ENCODE results near the gene PLA2G4A.

Gene PLA2G4A

DNA sequence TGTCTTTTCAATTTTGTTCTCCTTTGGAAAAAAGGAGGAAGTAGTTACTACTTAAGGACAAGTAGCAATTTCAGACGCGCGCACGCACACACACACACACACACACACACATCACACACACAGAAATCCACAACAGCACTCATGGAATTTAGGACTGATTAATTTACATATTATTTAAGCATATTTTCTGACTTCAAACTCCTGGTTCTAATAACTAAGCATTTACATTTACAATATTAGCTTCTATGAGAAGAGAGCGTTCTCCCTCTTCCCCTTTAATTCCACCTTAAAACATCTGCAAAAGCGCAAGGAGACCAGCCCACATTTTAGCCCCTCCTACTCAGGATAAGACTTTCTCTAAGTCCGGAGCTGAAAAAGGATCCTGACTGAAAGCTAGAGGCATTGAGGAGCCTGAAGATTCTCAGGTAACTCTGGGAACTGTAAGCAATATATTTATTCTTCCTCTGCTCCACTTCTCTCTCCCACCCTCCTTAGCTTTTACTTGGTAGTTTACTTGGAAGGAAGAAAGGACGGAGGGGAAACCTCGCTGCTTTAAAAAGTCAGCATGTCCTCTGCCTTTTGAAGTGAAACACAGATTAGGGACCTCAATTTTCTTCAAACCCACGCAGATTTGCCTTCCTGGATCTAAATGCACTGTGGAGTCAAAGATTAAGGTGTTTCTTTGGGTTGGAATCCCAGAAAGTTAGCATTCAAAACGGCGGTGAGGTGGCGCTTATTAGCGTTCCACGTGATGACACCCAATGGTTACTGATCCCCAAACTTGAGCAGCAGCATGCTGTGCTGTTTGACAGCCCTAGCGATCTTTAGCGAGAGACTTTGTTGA lies at the start of gene PLA2G4A:
Gene PLA2G4A (plus strand): TSS at position 339 of the 844 bp plus-strand sequence. CDS start 25,406 bp downstream, outside the sequence.
- DNase-seq: no peak

DNA sequence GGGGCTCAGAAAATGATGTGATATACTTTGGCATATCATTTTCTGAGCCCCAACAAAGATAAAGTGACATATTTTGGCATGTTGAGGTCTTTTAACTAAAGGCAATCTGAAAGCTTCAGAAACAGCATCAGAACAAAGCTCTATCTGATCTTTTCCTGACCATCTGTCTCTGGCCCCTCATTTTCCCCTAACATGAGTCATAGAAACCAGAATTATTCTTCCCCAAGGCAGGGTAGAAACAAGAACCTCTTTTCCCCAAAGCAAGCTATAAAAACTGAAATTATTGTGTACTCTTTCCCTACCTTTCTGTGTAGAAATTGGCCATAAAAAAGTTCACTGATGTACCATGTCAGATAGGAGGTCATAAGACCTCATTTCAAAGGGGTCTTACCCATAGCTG lies 48.7 kb upstream of the PLA2G4A start:
- DNase-seq: no peak

DNA sequence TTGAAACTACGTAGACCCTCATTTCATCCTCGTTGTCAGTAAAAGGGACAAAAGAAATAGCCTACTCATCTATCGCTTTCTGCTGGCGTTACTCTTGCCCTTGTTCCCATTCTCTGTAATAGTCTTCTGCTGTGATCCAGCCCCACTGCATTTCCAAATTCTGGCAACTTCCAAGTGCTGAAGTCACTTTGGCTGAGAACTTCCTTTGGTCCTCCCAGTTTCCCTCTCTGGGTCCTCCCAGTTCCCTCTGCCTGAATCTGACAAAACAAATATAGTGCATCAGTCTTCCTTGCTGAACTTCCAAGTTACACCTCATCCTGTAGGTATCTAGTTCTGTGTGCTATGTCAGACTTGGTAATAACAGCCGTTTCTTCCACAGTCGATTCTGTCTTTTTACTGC lies 47.0 kb upstream of the PLA2G4A start:
- DNase-seq: no peak

DNA sequence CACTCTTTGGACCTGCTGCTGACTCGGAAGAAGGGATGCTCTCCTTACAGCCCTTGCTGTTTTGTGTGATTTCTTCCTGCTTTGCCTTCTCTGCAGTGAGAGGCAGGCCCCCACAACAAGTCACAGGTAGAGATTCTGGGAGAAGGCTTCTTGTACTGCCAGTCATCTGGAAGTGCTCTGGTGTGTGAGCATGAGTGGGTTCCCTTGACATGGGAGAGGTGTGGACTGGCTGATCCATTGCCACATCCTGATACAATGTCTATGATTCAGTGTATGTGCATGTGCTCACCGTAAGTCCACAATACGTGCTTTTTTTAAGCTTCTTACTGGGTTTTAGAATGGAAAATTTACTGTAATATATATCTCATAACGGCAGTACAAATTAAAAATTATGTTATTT lies 46.0 kb upstream of the PLA2G4A start:
- no peak for DNase-seq

DNA sequence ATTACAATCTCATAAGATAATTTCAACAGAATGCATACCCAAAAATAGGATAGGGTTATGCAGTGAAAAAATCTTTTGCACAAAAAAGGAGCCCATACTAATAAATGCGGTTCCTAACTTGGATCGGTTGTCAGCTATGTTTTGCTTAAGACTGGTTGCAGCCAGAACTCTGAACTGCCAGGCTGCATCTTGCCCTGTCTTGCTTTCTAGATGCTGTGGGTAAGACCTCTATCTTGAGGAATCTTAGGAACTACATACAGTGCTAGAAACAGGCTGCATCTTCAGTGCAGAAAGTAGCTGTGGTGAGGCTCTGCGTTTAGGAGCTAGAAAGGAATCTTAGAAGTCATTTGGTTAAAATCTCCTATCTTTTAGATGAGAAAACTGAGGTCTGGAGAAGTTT lies 45.6 kb upstream of the PLA2G4A start:
- DNase-seq: no peak

DNA sequence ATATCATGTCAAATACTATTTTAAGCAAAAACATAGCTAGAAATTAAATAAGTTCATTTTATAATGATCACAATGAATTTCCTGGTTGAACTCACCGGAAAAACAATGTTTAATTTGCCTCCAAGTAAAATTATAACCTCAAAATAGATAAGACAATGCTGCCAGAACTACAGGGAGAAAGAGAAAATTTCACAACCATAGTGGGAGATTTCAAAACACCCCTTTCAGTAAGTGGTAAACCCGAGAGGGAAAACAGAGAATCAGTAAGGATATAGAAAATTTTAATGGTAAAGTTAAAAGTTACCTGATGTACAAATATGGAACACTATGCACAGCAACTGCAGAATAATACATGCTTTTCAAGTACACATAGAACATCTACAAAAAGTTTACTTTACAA lies 43.2 kb upstream of the PLA2G4A start:
- DNase-seq: no peak

DNA sequence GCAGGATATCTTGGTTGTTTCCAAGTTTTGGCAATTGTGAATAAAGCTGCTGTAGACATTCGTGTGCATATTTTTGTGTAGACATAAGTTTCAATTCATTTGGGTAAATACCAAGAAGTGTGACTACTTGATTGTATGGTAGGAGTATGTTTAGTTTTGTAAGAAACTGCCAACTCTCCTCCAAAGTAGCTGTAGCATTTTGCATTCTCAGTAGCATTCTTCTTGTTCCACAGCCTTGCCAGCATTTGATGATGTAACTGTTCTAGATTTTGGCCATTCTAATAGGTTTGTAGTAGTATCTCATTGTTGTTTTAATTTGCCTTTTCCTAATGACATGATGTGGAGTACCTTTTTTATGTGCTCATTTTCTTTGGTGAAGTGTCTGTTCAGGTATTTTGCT lies 38.6 kb upstream of the PLA2G4A start:
- no peak for DNase-seq

DNA sequence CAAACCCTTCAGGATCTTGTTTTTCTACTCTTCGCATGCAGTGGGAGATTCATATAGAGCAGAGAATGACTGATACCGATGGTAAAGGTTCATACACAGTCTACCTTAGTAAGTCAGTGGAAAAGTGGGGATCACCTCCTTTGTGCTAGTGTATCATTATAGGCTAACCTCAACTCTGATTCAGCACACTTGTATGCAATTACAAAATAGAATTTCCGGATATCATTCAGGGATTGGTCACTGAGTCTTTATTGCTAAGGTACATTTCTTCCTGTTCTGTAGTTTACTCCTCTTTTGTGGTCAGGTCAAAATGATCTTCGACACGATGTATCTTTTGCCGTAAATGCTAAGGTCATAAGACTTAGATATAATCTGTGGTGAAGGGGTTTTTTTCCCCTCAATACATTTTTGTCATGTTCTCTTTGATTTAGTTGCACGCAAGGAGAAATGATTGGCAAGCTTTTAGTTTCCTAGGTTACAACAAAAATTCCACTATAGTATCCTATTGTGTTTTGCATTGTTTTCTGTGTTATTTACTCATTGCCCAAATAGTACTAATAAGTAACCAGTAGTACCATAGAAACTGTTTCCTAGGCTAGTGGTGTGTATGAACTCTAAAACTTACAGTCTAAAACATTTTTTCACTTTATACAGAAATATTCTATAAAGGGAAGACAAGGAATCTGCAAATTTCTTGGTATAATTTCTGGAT lies 35.7 kb upstream of the PLA2G4A start:
- no peak for DNase-seq

DNA sequence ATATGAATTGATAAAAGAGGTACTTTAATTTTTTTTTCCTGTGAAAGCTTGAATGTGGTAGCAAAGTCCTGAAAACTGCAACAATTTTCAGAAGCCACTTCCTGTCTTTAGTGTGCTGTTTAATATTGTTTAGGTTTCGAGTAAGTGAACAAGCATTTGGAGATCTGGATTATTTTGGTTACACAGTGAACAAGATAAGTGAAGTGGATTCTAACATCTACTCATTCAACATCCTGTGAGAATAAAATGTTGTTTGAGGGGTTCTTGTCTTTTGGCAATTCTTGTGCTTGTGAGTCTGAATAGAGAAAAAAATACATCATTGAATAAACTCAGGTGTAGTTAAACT lies 35.2 kb upstream of the PLA2G4A start:
- no peak for DNase-seq

DNA sequence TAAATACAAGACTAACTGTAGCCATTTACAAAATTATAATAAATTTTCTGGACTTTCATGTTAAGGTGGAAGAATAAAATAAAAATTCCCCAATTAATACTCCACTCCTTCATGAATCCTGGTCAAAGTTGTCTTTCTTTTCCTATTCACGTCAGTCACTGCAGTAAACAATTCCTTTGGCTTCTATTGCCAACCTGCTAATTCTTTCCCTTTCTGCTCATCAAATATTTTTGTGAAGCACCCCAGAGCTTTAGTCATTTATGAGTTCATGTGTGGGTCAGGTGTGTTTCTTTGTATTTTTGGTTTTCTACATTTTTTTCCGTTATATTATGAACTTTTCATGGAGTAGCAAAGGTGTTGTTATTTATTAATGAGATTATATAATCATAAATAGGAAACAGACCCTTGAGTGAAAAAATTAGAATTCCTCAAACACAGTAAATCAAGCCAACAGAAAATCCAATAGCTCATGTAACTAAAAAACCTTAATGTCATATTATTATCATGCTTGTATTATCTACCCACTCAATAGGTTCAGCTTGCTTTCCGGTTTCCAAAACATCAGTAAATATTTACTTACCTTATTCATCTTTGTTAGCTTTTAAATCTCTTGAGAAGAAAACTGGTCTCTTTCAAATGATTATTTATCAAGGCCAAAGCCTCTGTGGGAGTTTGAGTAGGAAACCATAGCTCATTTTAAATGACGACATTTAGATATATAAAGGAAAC lies 29.6 kb upstream of the PLA2G4A start:
- DNase-seq: no peak

DNA sequence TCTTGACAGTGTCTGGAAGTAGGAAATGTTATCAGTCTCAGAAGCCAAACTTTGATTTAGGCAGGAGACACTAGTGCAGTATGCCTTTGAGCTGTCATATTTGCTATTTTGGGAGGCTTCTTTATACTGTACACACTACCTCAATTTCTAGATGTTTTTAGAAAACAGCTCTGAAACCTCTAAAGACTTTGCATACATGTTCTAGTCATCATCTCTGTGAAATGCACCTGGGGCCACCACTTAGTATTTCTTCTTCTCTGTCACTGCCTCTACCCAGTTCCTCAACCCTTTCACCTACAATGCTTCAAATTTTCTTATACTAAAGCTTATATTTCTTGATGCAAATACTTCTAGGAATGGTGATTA lies 29.1 kb upstream of the PLA2G4A start:
- DNase-seq: no peak

DNA sequence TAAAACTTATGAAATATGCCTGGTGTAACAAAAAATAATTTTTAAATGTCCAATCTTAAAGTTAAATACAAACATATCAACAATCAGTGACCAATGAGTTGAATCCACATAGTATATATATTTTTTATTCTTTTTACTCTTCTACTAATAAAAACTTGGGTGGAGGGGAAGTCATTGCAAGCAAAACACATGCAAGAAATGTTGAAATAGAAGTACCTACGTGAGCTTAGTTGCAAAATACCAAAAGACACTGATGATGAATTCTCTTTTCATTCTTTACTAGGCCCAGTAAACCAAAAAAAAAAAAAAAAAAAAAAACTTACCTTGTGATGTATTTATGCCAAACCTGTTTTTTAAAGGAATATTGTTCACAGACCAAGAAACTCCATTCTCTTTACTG lies 26.4 kb upstream of the PLA2G4A start:
- DNase-seq: no peak

DNA sequence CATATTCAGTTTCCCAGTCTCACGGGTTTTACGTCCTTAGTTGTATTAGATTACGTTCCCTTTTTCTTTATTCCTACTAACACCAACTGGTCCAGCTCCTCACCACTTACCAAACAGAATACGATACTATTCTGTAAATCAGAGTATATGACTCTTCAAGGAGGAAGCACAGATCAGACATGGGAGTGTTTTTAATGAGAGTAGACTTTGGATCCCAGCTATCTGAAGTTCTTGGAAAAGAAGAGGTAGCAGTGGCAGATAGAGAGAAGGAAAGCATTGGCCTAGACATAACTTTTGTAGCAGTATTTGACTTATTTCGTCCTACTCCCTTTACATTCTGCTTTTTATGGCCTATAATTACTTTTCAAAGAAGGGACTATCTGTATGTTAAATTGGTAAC lies 24.1 kb upstream of the PLA2G4A start:
- DNase-seq: no peak

DNA sequence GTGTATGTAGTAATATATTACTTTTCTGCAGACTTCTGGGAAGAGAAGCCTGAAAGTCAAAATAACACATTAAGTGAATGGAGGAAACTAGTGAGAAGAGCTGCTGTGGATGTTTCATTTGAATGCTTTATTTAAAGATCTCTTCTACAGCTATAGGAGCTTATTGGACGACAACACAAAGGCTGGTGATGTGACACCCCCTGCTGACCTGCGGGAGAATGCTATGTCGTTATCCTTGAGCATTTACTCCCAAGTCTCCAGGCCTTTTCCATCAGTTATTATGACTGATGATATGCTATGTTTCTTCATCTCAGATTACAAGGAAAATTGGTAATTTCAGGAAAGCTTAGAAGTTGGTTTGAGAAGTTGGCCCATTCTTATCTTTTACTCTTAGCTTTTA lies 22.3 kb upstream of the PLA2G4A start:
- no peak for DNase-seq

DNA sequence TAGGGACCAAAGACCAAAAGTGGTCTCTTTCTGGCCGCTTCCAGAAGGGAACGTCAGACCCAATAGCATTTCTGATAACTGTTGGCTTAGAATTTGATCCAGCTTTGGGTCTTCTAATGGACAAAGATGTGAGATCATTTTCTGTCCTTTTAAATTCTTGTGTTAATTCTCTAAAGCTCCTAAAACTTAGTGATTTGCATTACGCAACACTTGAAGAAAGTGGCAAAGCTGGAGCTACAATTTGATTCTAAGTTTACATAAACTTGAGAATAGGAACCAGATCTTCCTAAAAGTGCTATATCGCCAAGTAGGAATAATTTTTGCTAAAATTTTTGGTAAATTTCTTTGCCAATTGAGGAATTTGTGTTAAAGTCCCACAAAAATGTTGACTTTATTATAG lies 21.6 kb upstream of the PLA2G4A start:
- DNase-seq: no peak

DNA sequence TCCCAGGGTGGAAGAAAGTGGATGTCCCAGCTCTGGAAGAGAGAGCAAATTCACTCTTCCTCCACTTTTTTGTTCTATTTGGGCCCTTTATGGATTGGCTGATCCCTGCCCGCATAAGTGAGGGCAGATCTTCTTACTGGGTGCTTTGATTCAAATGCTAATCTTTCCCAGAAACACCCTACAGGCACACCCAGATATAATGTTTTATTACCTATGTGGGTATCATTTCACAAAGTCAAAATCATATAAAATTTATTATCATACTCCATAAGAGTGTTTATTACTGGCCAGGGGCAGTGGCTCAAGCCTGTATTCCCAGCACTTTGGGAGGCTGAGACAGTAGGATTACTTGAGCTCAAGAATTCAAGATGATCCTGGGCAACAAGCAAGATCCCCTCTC lies 16.9 kb upstream of the PLA2G4A start:
- no peak for DNase-seq

DNA sequence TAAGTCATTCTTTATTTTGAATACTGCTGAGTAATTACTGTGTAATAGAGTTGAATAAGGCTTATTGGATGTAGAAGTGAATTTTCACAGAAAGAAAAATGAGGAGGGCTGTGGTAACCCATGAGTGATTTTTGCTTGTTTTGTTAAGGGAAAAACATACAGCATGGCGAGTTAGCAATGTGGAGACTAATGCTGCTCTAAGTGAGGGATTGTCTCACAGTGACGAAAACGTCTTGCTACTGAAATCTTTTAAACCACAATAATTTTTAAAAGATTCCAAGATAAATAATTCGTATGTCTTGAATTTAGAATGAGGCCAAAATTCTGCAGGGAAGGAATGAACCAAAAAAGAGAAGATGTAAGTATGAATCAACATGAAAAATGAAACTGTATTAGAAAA lies 16.2 kb upstream of the PLA2G4A start:
- DNase-seq: no peak

DNA sequence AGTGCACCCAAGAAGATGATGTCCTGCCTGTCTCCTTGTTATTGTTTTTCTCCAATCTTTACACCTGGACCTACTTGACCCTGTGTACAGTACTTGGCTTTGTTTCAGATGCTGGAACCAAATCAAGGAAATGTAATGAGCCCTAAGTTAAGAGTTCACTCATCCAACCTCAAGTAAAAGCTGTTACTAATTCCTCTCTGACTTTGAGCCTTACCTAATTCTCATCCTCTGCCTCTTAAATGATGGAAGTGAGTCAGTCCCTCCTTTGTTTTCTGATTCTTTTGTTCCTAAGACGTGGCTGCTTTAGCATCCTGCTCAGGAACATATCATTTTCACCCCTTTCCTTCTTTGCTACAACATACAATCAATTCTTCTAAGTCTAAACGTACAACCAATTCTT lies 15.3 kb upstream of the PLA2G4A start:
- DNase-seq: no peak

DNA sequence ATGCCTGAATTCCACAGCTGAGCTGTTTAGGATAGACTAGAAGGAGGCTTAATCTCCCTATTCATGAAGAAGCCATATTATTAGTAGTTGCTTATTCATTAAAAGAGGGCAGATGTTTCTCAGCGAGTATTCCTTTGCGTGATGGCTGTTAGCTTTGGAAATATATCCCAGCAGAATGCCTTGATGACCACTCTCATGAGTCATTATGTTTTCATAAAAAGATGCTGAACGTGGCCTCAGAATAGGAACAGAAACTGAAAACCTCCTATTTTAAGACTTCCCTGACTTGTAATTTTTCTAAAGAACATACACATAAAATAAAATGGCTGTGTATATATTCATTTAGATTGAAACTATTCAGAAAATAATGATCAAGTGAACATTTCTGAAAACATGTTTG lies 9.6 kb upstream of the PLA2G4A start:
- DNase-seq: no peak

DNA sequence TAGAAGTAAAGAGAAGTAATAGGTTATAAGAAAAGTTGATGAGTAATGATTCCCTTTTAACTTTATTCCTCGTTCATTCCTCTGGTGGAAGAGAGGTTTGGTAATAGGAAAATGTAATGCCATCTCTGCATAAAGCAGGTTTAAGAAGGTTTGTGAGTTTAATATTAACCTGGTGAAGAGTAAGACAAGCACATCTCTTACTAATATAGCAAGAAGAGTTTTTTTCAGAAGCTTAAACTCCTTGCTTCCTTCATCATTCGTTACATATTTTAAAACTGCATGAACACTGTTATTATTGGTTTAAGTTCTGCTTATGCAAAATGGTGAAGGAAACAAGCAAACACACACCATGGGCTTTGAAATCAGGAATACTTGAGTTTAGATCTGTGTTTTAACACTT lies 9.2 kb upstream of the PLA2G4A start:
- no peak for DNase-seq

DNA sequence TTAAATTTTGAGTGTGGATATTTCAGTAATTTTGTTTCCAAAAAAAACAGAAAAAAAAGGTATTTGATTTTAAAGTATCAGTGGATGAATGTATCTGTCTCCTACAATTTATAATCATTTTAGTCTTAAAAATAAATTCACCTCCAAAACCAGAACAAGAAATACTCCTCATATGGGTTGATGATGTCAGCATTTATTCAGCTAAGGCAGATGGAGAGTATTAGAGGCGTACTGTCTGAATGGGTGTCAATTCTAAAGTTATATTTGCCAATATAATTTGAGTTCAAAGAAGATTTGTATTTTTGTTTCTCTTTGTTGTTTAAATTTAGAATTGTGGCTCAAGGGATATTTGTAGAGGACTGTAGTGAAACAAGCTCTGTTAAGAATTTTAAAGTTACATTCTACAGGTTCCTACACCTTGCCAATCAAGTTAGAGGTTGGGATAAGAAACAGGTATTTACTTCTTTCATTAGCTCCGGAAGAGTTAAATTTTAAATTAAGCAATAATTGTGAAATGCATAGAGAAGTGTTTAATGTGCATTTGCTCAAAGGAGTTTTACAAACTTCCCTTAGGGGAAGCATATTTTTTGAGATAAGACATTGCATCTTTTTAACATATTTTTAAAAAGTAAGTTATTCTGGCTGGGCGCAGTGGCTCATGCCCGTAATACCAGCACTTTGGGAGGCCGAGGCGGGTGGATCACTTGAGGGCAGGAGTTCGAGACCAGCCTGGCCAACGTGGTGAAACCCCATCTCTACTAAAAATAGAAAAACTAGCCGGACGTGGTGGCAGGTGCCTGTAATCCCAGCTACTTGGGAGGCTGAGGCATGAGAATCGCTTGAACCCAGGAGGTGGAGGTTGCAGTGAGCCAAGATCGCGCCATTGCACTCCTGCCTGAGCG lies 1.2 kb downstream of the PLA2G4A start:
- DNase-seq: no peak

DNA sequence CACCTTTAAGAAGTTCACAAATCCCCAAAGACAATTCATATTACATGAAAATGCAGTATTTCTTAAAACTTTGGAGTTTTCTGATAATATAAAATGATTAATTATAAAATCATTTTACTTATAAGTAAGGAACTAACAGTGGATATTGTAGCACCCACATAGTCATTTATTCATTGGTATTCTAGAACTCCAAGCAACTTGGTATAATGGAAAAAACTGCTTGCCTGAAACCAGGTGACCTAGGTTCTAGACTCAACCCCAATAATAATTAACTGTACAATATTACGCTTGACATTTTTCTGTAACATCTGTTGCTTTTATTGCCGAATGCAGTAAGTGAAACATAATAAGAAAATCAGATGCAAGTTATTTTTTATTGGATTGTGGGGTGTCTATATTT lies 2.4 kb downstream of the PLA2G4A start:
- DNase-seq: no peak

DNA sequence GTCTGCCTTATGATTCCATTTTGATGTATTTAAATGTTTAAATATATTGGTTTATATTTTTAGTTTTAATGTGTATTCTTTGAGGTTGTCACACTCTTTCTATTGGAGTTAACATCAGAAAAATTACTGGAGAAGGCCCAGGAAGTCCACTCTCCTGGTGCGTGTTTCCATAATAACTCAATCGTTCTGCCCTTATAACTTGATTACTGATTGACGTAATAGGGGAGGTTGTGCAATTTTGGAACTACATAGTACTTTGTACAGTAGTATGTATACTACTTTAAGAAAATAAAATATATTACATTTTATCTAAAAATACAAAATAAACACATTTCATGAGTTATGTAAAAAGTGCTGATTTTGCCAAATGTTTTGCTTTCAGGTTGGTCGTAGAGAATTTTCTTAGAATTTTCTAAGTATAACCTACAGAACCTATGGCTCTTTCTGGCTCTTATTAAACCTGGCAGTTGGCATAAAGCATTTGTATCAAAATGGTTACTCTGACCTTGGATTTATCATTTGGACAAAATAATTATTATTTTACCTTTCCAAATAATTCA lies 5.7 kb downstream of the PLA2G4A start:
- no peak for DNase-seq

All from activated CD4-positive, CD25-positive, alpha-beta regulatory T cell (primary cell).